ENCODE results near the gene HAUS7. TPM values are rescaled to one million over a fixed set of nuclear protein-coding genes. Genes with fewer than 3 reads are reported as not detected.

HAUS7 gene
- total RNA-seq, 1 experiment from 2014 or later, result 52.4 TPM

DNA sequence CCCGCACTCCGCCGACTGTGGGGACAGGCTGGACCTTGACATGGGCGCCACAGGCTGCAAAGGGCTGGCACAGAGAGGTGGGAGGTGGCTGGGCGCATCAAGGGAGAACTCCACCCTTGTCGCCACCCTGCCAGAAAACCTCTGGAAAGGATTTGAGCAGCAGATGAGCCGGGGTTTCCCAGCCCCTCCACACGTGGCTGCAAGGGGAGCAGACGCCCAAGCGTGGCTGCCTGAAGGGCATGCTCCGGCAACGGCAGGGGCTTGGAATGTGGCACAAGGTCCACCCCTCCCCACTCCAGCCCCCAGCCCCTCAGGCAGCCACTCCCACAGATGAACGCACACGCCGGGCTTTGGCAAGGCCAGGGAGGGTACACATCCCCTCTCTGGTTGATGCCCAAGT is 29.0 kb upstream of the HAUS7 start:
- no peak for DNase-seq (ENCODE audit: low spot score)

DNA sequence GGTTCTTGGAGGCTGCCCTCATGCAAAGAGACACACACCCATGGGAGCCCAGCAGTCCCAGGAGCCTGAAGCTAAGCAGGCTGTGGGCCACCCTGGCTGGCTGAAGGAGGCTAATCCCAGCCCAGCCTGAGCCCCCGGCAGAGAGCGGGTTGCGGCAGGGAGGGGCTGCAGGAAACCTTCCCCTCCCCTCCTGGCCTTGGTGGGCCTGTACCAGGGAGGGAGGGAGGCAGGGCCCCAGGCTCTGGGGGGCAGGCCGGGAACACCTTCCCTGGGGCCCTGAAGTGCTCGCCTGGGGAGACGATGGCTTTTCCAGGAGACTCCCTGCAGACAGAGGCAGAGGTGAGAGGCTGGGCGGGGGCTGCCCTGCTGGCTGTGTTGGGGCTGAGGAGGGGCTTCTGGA is 28.1 kb upstream of the HAUS7 start:
- DNase-seq (ENCODE audit: low spot score), result no peak

DNA sequence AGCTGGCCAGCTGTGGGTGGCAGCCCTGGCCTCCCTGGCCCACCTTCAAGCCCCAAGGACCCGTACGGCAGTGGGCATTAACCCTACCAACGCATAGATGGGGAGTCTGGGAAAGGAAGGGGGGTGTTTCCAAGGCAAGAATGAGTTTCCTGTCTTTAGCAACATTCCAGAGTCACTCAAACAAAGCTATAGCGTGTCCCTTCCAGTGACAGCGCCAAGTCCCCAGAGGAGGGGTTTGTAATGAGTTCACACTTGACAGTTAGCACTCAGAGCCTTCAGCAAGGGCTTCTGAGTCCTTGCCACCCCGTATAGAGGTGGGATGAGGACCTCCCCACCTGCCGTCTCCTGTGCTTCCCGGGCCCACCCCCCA is 26.2 kb upstream of the HAUS7 start:
- DNase-seq (ENCODE audit: low spot score), result no peak

DNA sequence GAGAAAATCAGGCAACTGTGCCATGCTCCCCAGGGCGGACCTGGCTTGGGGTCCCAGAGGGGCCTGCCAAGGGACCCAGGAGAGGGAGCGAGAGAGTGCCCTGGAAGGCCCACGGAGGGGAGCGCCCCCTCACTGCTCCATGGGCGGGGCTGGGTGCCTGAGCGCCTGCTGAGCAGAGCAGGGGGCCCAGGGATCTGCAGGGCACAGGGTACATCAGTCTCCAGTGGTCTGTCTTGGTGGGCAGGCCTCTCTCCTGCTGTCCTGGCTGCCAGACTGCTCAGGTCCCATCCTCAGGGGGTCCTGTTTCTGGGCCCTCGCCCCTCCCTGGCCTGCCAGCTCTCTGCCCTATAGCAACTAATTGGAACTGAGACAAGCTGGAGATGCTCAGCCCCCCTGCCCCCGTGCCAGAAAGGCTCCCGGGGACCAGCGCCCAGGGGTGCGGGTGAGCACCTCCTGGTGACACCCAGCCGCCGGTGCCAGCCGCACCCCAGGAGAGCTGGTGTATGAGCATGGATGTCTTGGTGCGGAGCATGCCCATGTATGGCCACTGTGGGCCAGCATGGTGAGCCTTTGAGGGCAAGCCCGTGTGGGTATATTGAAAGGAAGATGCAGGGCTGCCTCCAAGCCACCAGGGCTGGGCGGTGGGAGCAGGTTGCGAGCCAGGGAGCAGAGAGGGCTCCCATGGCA is 25.7 kb upstream of the HAUS7 start:
- DNase-seq (ENCODE audit: low spot score), result no peak

DNA sequence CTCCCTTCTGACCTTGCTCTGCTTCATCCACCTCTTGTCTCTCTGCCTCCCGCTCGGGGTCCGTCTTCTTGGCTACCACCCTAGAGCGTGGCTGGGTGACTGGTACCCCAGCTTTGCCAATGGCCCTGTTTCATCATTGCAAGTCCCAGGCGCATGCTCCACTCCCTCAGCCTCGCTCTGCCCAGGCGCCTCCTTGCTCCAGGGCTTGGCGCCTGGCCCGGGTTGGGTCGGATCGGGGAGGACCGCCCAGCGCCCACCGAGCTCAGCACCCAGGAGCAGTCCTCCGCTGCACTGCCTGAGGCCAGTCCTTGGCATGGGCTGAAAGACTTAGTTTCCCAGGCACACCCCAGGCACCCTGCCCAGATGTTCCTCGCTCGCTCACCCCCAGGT is 25.0 kb upstream of the HAUS7 start:
- no peak for DNase-seq (ENCODE audit: low spot score)

GRCh38 chrX:153494541-153495361 is 24.4 kb upstream of the HAUS7 start, which contains the start of gene BGN:
Gene BGN (plus strand): TSS chrX:153494980. CDS start chrX:153504632, 9,652 bp downstream.
- no peak for DNase-seq (ENCODE audit: low spot score)

GRCh38 chrX:153494061-153494460 is 23.7 kb upstream of the HAUS7 start:
- no peak for DNase-seq (ENCODE audit: low spot score)

- DNase-seq (ENCODE audit: low spot score), result no peak
Observed at GRCh38 chrX:153493085-153493484, 22.7 kb upstream of the HAUS7 start.

DNA sequence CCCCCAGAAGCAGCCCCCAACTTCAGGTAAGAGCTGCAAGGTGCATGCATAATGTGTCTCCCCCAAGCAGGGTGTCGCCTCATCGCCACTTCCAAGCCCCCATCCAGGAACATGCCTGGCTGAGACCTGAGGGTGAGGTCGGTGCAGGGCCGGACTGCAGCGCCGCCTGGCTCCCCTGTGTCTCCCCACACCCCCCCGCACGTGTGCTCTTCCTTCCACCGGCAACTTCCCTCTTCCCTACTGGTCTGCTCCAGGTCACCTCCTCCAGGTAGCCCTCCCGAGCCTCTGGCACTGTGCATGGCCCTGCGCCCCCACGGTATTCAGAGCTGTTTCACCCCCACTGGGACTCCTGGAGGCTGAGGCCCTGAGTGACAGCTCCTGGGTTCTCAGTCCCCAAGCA is 22.2 kb upstream of the HAUS7 start:
- no peak for DNase-seq (ENCODE audit: low spot score)

GRCh38 chrX:153491918-153492317 is 21.5 kb upstream of the HAUS7 start:
- DNase-seq (ENCODE audit: low spot score), result no peak

DNA sequence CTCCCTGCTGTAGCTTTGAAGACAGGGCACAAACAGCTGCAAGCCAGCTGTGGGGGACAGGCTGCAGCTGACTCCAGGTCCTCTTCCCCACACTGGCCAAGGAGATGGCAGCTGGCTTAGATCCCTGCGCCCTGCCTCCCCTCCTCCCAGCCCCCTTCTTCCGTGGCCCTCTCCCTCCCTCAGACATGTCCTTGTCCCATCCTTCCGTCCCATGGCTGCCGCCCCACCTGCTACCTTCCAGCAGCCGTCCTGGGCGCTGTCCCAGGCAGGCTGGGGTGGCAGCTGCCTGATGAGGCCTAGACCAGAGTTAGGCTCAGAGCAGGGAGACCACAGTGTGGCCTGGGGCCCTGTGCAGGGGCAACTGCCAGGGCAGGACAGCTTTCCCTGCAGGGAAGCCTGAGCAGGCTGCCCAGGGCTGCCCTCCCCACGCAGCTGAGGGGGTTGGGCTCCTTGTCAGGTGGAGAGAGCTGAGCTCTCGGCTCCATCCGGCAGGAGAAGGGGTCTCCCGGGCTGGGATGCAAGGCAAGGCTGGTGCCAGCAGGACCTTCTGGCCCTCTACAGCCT is 21.1 kb upstream of the HAUS7 start:
- no peak for DNase-seq (ENCODE audit: low spot score)

DNA sequence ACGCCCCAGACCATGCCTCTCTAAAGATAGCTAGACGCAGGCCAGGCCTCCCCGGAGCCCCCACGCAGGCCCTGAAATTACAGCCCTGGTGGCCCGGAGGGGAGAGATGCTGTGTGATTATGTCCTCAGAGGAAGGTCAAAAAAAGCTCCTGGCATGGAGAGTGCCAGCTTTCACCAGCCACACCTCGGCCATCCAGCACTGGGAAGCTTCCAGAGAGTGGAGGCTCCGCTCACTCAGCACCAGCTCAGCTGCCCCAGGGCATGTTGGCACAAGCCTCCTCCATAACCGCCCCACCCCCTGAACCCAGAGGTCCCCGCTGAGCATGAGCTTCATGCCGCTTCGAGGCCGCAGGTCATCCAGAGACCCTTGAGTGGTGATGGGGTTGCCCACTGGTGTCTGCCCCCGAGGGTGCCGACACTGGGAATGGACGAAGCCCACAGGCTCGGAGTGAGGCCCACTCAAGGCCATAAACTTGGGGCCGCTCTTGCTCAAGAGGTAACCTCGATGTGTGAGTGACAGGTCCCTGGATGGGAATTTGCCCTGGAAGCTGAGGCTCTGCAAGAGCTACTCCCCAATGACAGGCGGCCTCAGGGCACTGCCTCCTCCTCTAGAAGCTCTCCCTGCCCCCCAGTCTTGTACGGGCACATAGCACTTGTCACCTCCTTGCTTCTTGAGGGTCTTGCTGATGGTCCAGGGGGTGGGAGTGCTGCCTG is 20.0 kb upstream of the HAUS7 start:
- no peak for DNase-seq (ENCODE audit: low spot score)

- no peak for DNase-seq (ENCODE audit: low spot score)
Observed at GRCh38 chrX:153488231-153488914, 18.0 kb upstream of the HAUS7 start.

DNA sequence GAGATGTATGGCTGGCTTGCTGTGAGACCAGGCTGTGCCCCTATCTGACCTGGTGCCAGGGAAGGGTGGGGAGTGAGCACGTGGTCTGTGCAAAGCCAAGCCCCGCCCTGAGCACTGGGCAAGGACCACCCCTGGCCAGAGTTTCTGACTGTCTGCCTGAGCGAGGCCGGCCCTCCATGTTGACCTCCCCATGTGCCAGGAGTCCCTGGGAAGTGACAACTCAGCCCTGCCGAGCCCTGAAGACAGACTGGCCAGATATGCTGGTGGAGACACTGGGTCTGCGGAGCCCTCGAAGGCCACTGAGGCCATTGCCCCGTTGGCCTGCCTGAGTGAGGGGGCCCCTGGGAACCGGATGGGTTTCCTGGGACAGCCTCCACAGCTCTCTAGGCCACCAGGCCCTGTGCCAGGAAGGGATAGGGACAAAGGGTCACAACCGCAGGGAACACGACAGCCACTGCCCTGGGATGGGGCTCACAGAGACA is 17.3 kb upstream of the HAUS7 start:
- DNase-seq (ENCODE audit: low spot score), result no peak

DNA sequence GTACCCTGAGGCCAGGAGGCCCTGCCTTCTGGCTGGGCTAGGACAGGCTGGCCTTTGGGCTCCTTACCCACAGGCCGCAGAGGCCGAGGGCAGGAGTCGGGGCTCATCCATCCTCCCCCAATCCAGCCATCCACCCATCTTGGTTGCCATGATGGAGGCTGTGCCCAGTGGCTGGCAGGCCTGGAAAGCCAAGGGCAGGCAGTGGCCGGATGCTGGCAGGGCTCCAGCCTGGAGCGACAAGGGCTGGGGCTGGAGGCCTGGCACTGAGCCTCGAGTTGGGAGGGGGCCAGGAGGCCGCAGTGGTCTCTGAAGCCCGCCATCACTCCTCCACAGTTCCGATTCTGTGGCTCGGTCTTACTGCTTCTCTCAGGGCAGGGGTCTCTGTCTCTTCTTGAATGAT is 15.8 kb upstream of the HAUS7 start:
- DNase-seq (ENCODE audit: low spot score), result no peak

GRCh38 chrX:153485396-153486080 is 15.2 kb upstream of the HAUS7 start:
- DNase-seq (ENCODE audit: low spot score), result no peak

- no peak for DNase-seq (ENCODE audit: low spot score)
Observed at GRCh38 chrX:153482376-153483015, 12.1 kb upstream of the HAUS7 start.

- DNase-seq (ENCODE audit: low spot score), result no peak
Observed at GRCh38 chrX:153481043-153481442, 10.7 kb upstream of the HAUS7 start.

DNA sequence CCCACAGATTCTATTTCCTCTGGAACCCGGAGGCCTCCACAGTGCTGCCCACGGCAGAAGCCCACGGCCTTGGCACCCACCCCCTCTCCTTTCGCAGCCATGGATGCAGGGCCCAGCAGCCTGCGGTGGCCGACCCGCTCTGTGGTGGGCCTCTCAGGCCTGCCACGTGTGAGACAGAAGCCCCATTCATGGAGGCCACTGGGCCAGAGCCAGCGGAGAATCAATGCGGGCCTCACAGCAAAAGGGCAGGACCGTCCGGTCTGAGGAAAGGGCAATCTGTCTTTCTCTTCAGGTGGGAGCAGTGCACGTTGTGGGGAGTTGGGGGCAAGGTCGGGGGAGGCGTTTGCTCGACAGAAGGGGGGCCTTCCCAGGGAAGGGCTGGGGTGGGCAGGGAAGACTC is 8.4 kb upstream of the HAUS7 start:
- DNase-seq (ENCODE audit: low spot score), result no peak

GRCh38 chrX:153477901-153478300 is 7.5 kb upstream of the HAUS7 start:
- DNase-seq (ENCODE audit: low spot score), result no peak

Measured in H4 (cell line).